Pancreas (tissue), 10 donors: Measurements from ENCODE around the gene TRRAP. TPM values are rescaled to one million over a fixed set of nuclear protein-coding genes. Genes with fewer than 3 reads are reported as not detected.

ENCODE experiments used
- ATAC-seq, 4 donors: fragments of 200-7000 bp; cut with Tn5 transposase; one replicate each; pipeline versions ENCODE4 v1.8.0 to v1.9.1; 2020; ENCODE audit warnings: mild to moderate bottlenecking in 4 of 4, moderate library complexity in 4 of 4
- DNase-seq, 6 donors: peaks; one replicate each; pipeline ENCODE4 v3.0.0-alpha.2; 2020
- FAIRE-seq: peaks from 2 replicates; lab custom pipeline; 2012; peaks lifted over from hg19 to GRCh38; lab: Jason Lieb, UNC
- H3K27ac ChIP-seq, 4 donors: fragments of 200-600 bp; sonication (generic); 1 replicate in 3 of 4; 2 replicates in 1 of 4; pipeline versions ENCODE4 v1.5.0 to v1.8.0; 2020
- H3K27me3 ChIP-seq, 4 donors: fragments of 200-600 bp; one replicate each; pipeline ENCODE4 v1.8.0; 2021
- H3K36me3 ChIP-seq, 3 donors: fragments of 200-600 bp; sonication (generic) in 1 of 3; one replicate each; pipeline versions ENCODE4 v1.5.0 to v1.8.0; 2020 to 2021
- H3K4me1 ChIP-seq, 3 donors: fragments of 200-600 bp; one replicate each; pipeline ENCODE4 v1.8.0; 2021
- H3K4me3 ChIP-seq, 4 donors: fragments of 200-600 bp; sonication (generic) in 2 of 4; one replicate each; pipeline versions ENCODE4 v1.5.0 to v1.8.0; 2020 to 2021
- H3K9me3 ChIP-seq, 4 donors: fragments of 200-600 bp; one replicate each; pipeline ENCODE4 v1.8.0; 2021
- CTCF ChIP-seq, 4 donors: fragments of 200-600 bp; sonication (generic) in 3 of 4; IDR thresholded peaks; one replicate each; pipeline versions ENCODE4 v1.5.0 to v1.8.0; 2021; ENCODE audit warnings: antibody characterized with exemption in 4 of 4
- whole genome bisulfite sequencing, 2 donors: extraction: QIAGEN DNeasy Blood & Tissue Kit; methylation state at CpG; one replicate each; pipeline ENCODE4 v1.1.7; 2013; 5-methylcytosine and 5-hydroxymethylcytosine counted together
- intact Hi-C, 3 donors: fragments of 100-400 bp; cut with DNase I; formaldehyde crosslinking; loops; one replicate each; pipeline versions ENCODE4 v1.11.1 to v1.14.2; 2022
- polyA plus RNA-seq, 2 donors: library from polyadenylated mRNA; stranded (reverse); fragments of 200-250 nt; gene quantifications; one replicate each; pipeline ENCODE4 v1.2.3, GENCODE V29; 2013
- total RNA-seq, 6 donors: library from RNA; stranded (reverse); fragmentation: NEBNext Ultra II Directional in 4 of 6; extraction: Animal tissue kit (Norgen Biotek cat#: 25700) in 4 of 6; gene quantifications; one replicate each; pipeline versions ENCODE4 v1.2.1 to v1.2.4, GENCODE V29; 2021 to 2023
- donor health status: healthy with polysubstance abuse.
- donor health status: DM: no; HTN: no; CAD: no; lungs with moderate emphysema.
- donor health status: DM: no; HTN: no; CAD: no.
- donor health status: control.
- donor health status: control.
- donor health status: Bipolar disorder and iron deficiency.
- donor health status: DM: yes; HTN: yes; CAD: no.
- donor health status: DM: no; HTN: no; CAD: no.
- donor health status: DM: no; HTN: no; CAD: no.
- donor health status: DM: yes; HTN: yes; CAD: no.

TRRAP gene
- total and polyA plus RNA-seq, 8 donors = 10.2 to 25.1 (median 15.6) TPM

GRCh38 chr7:98879198-98879978 lies 1.1 kb downstream of the TRRAP start:
- peak overlapping the region; percentile 97 to 100 (median 99) for H3K4me3 ChIP-seq
- H3K9me3 ChIP-seq = no peaks in the 10 kb centered on the region
- H3K27ac ChIP-seq = peak overlapping the region; percentile 91 to 94 (median 93)
- DNase-seq = peak; percentile 43 to 75 (median 54)
- 1% methylated on average over 29 of the region's 29 CpGs for WGBS, 2 donors
- TF ChIP-seq CTCF (IDR thresholded peaks at IDR 0.05) = no peak
- no peaks in the 10 kb centered on the region for H3K27me3 ChIP-seq
- peaks cover 0 to 8% (median 6%) of the 10 kb centered on the region in 3 donors for H3K4me1 ChIP-seq
- peak; percentile 68 to 81 (median 74) for ATAC-seq
- H3K36me3 ChIP-seq = peaks cover 0 to 18% (median 0%) of the 10 kb centered on the region in 3 donors
- intact Hi-C loops = no loop called here
- FAIRE-seq = no peak

GRCh38 chr7:98879979-98880315 lies 1.6 kb downstream of the TRRAP start:
- H3K27ac ChIP-seq = peak overlapping the region; percentile 37 to 94 (median 93)
- no peak for FAIRE-seq
- no peak for DNase-seq

GRCh38 chr7:98880485-98880884 lies 2.2 kb downstream of the TRRAP start:
- Histone ChIP-seq H3K9me3 (no peaks in the 10 kb centered on the region), H3K4me3 (no peak overlapping the region), H3K27me3 (no peaks in the 10 kb centered on the region), H3K36me3 (peaks cover 0 to 20% (median 0%) of the 10 kb centered on the region in 3 donors), H3K27ac (no peak overlapping the region), H3K4me1 (peaks cover 0 to 8% (median 6%) of the 10 kb centered on the region in 3 donors)
- TF ChIP-seq CTCF (IDR thresholded peaks at IDR 0.05) = no peak
- peak in 1 of 6 donors; percentile 9 for DNase-seq
- 85 to 94% methylated on average over 8 of the region's 8 CpGs for WGBS, 2 donors
- intact Hi-C loops = no loop called here
- no peak for ATAC-seq
- FAIRE-seq = no peak

More at GRCh38 chr7:98879979-98880315, 1.6 kb downstream of the TRRAP start:
- Histone ChIP-seq H3K4me1 (peaks cover 0 to 8% (median 6%) of the 10 kb centered on the region in 3 donors), H3K27me3 (no peaks in the 10 kb centered on the region), H3K36me3 (peaks cover 0 to 20% (median 0%) of the 10 kb centered on the region in 3 donors), H3K9me3 (no peaks in the 10 kb centered on the region), H3K4me3 (peak overlapping the region in 3 of 4 donors; percentile 97 to 100 (median 99))
- no peak for TF ChIP-seq CTCF (IDR thresholded peaks at IDR 0.05)
- no peak for ATAC-seq
- 15 to 25% methylated on average over 9 of the region's 9 CpGs for WGBS, 2 donors
- intact Hi-C loops = no loop called here

GRCh38 chr7:98881561-98882315 lies 3.4 kb downstream of the TRRAP start:
- no peak for TF ChIP-seq CTCF (IDR thresholded peaks at IDR 0.05)
- intact Hi-C loops = no loop called here
- H3K27ac ChIP-seq = no peak overlapping the region
- FAIRE-seq (no peak), ATAC-seq (no peak), DNase-seq (no peak)
- peaks cover 0 to 20% (median 0%) of the 10 kb centered on the region in 3 donors for H3K36me3 ChIP-seq
- no peak overlapping the region for H3K4me3 ChIP-seq
- H3K9me3 ChIP-seq = no peaks in the 10 kb centered on the region
- H3K27me3 ChIP-seq = no peaks in the 10 kb centered on the region
- 84 to 86% methylated on average over 9 of the region's 9 CpGs for WGBS, 2 donors
- peaks cover 0 to 8% (median 6%) of the 10 kb centered on the region in 3 donors for H3K4me1 ChIP-seq
